Stimulated activated CD4-positive, alpha-beta T cell treated with anti-CD3 and anti-CD28 coated beads, Interleukin-2, amount 100 ng/mL, for 48 hours (primary cell): ENCODE results near the gene MS4A5.
"Not testable (repeated sequence)": the region's sequence is repeated elsewhere in the genome, so short reads cannot be mapped to it uniquely, and the experiment has no call there.

Source experiments
- DNase-seq, 2 donors: peaks; one replicate each; pipeline ENCODE4 v3.0.0-alpha.2; 2020

The MS4A5 gene

GRCh38 chr11:60429272-60429671, at the start of gene MS4A5:
Gene MS4A5, plus strand, starts transcription at chr11:60429572. Its CDS starts 103 bp downstream, at chr11:60429675.
- no peak for DNase-seq

GRCh38 chr11:60389279-60389910, 40.0 kb upstream of the MS4A5 start:
- DNase-seq, result no peak

GRCh38 chr11:60390419-60390818, 39.0 kb upstream of the MS4A5 start:
- no peak for DNase-seq

GRCh38 chr11:60392361-60392760, 37.0 kb upstream of the MS4A5 start:
- DNase-seq, result no peak

GRCh38 chr11:60393016-60393415, 36.4 kb upstream of the MS4A5 start:
- no peak for DNase-seq

- DNase-seq, result no peak
These were observed 34.5 kb upstream of the MS4A5 start for GRCh38 chr11:60394666-60395380.

- no peak for DNase-seq
These were observed 33.0 kb upstream of the MS4A5 start, which contains the start of gene MS4A14 for GRCh38 chr11:60396382-60396781. Gene MS4A14, plus strand, starts transcription at chr11:60396459. Its CDS starts 120 bp downstream, at chr11:60396579.

GRCh38 chr11:60396799-60397198, 32.6 kb upstream of the MS4A5 start:
- no peak for DNase-seq

- DNase-seq, result no peak
These were observed 9.4 kb upstream of the MS4A5 start for GRCh38 chr11:60420015-60420414.

- DNase-seq, result no peak
These were observed 6.8 kb upstream of the MS4A5 start for GRCh38 chr11:60422609-60423008.

- no peak for DNase-seq
These were observed 855 bp upstream of the MS4A5 start for GRCh38 chr11:60428517-60428916.

- DNase-seq, result no peak
These were observed 1.9 kb downstream of the MS4A5 start for GRCh38 chr11:60431251-60431650.

GRCh38 chr11:60433401-60433800, 4.0 kb downstream of the MS4A5 start:
- no peak for DNase-seq

GRCh38 chr11:60447070-60447469, 17.7 kb downstream of the MS4A5 start:
- no peak for DNase-seq

GRCh38 chr11:60447846-60448245, 18.5 kb downstream of the MS4A5 start:
- no peak for DNase-seq

- not testable (repeated sequence) for DNase-seq
These were observed 21.8 kb downstream of the MS4A5 start for GRCh38 chr11:60451185-60451584.

GRCh38 chr11:60454212-60454611, 24.8 kb downstream of the MS4A5 start:
- DNase-seq, result no peak

- no peak for DNase-seq
These were observed 26.2 kb downstream of the MS4A5 start, which contains the start of gene MS4A1 for GRCh38 chr11:60455531-60456042. Gene MS4A1, plus strand, starts transcription at chr11:60455847. Its CDS starts 6,528 bp downstream, at chr11:60462375.

- DNase-seq, result no peak
These were observed 28.2 kb downstream of the MS4A5 start for GRCh38 chr11:60457576-60457975.

- DNase-seq, result no peak
These were observed 30.0 kb downstream of the MS4A5 start for GRCh38 chr11:60459345-60459744.

GRCh38 chr11:60468829-60469228, 39.5 kb downstream of the MS4A5 start:
- no peak for DNase-seq

GRCh38 chr11:60469723-60470122, 40.4 kb downstream of the MS4A5 start:
- DNase-seq, result no peak

- DNase-seq, result no peak
These were observed 47.7 kb downstream of the MS4A5 start for GRCh38 chr11:60477035-60477445.

- DNase-seq, result no peak
These were observed 53.0 kb downstream of the MS4A5 start for GRCh38 chr11:60482361-60482760.
